ENCODE measurements around the gene KLK7.

KLK7 gene

DNA sequence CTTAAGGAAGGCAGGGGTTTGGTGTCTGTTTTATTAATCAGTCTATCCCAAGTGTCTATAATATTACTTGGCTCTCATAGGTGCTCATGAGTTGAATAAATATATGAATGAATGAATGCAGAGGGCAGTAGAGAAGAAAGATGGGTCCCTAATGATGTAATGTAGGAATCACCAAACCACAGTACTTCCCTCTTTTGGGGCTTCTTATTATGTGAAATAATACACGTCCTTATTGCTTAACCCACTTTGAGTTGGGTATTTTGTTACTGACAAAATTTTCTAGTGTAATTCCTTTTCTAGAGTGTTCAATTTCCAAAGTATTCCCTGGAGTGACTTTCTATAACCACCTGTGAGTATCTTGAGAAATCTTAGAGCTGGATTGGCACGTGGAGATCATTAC, 44.1 kb downstream of the KLK7 start:
- no peak for DNase-seq (ENCODE audit: low read depth in 1 of 2, low spot score in 1 of 2)

DNA sequence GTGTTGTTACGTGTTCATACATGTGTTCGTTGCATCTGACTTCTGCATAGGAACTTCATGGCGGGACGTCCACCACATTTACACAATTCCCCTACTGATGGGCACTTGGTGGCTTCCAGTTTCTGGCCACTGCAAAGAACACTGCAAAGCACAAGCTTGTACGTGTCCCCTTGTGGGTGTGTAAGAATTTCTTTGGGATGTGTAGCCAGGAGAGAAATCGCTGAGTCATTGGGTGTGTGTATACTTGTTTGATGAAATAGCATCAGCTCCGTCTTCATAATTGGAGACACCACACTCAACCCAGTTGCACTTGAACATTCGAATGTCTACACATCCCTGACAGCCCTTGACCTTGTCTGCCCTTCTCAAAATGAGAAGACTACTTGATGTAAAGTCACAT, 50.1 kb downstream of the KLK7 start:
- no peak for DNase-seq (ENCODE audit: low read depth in 1 of 2, low spot score in 1 of 2)

DNA sequence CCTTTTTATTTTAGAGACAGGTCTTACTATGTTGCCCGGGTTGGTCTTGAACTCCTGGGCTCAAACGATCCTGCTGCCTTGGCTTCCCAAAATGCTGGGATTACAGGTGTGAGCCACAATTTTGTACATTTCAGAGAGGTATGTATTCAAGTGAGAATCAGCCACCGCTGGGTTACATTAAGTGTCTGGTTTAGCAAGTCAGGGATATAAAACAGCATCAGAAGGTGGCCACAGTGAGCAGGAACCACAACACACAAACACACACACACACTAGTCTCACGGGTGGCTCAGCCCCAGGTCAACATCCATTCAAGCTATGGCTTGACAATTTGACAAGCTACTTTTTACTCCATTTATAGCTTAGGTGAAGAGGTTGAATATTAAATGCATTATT, 51.0 kb downstream of the KLK7 start:
- no peak for DNase-seq (ENCODE audit: low read depth in 1 of 2, low spot score in 1 of 2)

DNA sequence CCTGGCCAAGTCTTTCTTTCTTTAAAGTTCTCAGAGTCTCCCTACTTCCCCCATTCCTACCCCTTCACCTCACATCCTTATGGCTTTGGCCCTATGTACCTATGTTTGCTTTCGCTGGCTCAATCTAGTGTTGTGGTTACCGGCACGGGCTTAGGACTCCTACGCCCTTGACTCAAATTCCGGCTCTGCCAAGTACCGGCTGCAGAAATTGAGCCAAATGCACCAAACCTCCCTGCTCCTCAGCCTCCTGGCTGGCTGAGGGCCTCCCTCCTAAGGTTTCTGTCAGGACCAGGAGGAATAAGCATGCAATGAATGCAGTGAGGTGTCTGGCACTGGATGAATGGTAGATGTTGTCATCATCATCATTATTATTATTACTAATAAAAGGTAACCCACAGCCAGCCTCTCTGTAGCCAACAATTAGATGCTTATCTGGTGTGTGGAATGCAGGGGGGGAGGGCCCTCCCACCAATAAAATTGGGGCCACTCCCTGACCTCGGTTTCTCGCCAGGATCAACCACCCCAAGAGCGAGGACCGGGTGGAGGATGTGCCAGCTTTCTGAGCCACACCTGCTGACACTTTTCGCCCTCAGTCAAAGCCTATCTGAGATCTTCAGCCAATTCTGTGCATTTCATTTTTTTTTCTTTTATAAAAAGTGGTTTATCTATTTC, 51.6 kb downstream of the KLK7 start:
- DNase-seq (ENCODE audit: low read depth in 1 of 2, low spot score in 1 of 2): no peak

DNA sequence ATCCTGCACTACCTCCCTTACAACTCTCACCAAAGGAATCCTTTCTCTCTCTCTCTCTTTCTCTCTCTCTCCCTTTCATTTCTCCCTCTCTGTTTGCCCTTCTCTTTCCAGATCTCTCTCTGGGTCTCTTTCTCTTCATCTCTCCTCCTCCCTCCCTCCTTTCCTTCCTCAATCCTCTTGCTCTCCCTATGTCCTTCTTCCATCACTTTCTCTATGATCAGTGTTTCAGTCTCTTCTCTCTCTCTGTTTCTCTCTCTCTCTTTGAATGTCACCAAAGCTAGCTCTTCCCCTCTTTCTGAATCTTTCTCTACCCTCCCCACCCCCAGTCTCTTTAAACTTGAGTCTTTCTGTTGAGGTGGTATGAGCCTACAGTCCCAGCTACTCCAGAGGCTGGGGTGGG, 52.7 kb downstream of the KLK7 start:
- no peak for DNase-seq (ENCODE audit: low read depth in 1 of 2, low spot score in 1 of 2)

DNA sequence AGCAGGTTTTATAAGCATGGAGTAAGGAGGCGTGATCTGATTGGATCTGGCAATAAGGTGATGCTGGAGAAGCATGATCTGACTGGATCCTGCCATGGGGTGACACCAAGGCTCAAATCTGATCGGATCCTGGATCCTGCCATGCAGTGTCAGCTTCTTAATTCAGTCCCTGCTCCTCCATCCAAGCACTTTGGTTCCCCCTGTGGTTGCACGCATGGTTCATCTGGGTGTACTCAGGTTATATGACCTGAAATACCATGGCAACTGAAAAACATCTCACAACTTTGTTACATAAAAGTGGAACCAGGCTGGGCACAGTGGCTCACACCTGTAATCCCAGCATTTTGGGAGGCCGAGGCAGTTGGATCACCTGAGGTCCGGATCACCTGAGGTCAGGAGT, 54.9 kb downstream of the KLK7 start:
- DNase-seq (ENCODE audit: low read depth in 1 of 2, low spot score in 1 of 2): no peak
